Activated CD8-positive, alpha-beta T cell treated with anti-CD3 and anti-CD28 coated beads for 36 hours (primary cell): ENCODE measurements around the gene IKZF3. TPM values are rescaled to one million over a fixed set of nuclear protein-coding genes. Genes with fewer than 3 reads are reported as not detected.
A peak's percentile ranks its signal among the peaks of the same experiment; 100 is the strongest.

Source experiments
- ATAC-seq: fragments of 200-7000 bp; cut with Tn5 transposase; one replicate; pipeline ENCODE4 v1.10.0; 2021; ENCODE audit warnings: mild to moderate bottlenecking, moderate library complexity
- CTCF ChIA-PET: fragments of 350-600 bp; sonication (Branson Sonifier 250); formaldehyde crosslinking; loops from one replicate; lab custom pipeline; 2021; ENCODE audit warnings: antibody characterized with exemption; lab: Charles Lee
- POLR2A ChIA-PET: fragments of 350-600 bp; sonication (Branson Sonifier 250); formaldehyde crosslinking; loops from one replicate; lab custom pipeline; 2021; ENCODE audit warnings: antibody characterized with exemption; lab: Charles Lee
- DNase-seq: peaks from one replicate; pipeline ENCODE4 v3.0.0-alpha.2; 2020
- H3K27ac Mint-ChIP-seq: one replicate; pipeline ENCODE4 v1.8.0; 2021; ENCODE audit warnings: mild to moderate bottlenecking, mixed read lengths
- H3K27me3 Mint-ChIP-seq: one replicate; pipeline ENCODE4 v1.8.0; 2021; ENCODE audit warnings: mixed read lengths
- H3K36me3 Mint-ChIP-seq: one replicate; pipeline ENCODE4 v1.8.0; 2021; ENCODE audit warnings: low read depth, mixed read lengths
- H3K4me1 Mint-ChIP-seq: one replicate; pipeline ENCODE4 v1.8.0; 2021; ENCODE audit warnings: low read depth, mixed read lengths
- H3K4me3 Mint-ChIP-seq: one replicate; pipeline ENCODE4 v1.8.0; 2021; ENCODE audit warnings: mild to moderate bottlenecking, moderate library complexity, mixed read lengths
- H3K9me3 Mint-ChIP-seq: one replicate; pipeline ENCODE4 v1.8.0; 2021; ENCODE audit warnings: mixed read lengths
- CTCF ChIP-seq: fragments of 200-600 bp; IDR thresholded peaks from one replicate; pipeline ENCODE4 v1.8.0; 2022; ENCODE audit warnings: antibody characterized with exemption, mild to moderate bottlenecking
- intact Hi-C: fragments of 100-400 bp; cut with micrococcal nuclease; formaldehyde crosslinking; loops from one replicate; pipeline ENCODE4 v1.10.0; 2022
- total RNA-seq, 2 experiments: library from RNA; stranded (reverse); gene quantifications; one replicate each; pipeline ENCODE4 v1.2.3, GENCODE V29; 2021

IKZF3 gene
- total RNA-seq, 2 experiments from 2014 or later: 52.1 to 52.2 TPM

GRCh38 chr17:39845052-39845846 lies 18.9 kb downstream of the IKZF3 start:
- no peak for TF ChIP-seq CTCF
- peak overlapping the region; percentile 90 for H3K27ac Mint-ChIP-seq
- H3K27me3 Mint-ChIP-seq: no peaks in the 10 kb centered on the region
- ChIA-PET POLR2A (interaction anchor here (1.0 to 1.6 kb wide), 6 partner anchors 11 to 67 kb away, joined by 3 to 5 read pairs (median 4); no protein-coding TSS in a partner anchor), CTCF (interaction anchor here (1.0 to 1.9 kb wide), 4 partner anchors 16 to 297 kb away, joined by 3 to 4 read pairs (median 3); partner anchors contain the start of gene PSMD3)
- intact Hi-C loops: no loop called here
- ATAC-seq (no peak), DNase-seq (no peak)
- peaks cover 39% of the 10 kb centered on the region for H3K36me3 Mint-ChIP-seq
- H3K9me3 Mint-ChIP-seq: no peaks in the 10 kb centered on the region
- no peak overlapping the region for H3K4me3 Mint-ChIP-seq
- H3K4me1 Mint-ChIP-seq: peaks cover 69% of the 10 kb centered on the region

- no peak for TF ChIP-seq CTCF
- no peak for ATAC-seq
- Mint-ChIP-seq H3K9me3 (peaks cover 10% of the 10 kb centered on the region), H3K4me1 (peaks cover 51% of the 10 kb centered on the region), H3K4me3 (no peak overlapping the region), H3K36me3 (peaks cover 61% of the 10 kb centered on the region), H3K27me3 (no peaks in the 10 kb centered on the region), H3K27ac (peak overlapping the region; percentile 55)
- CTCF ChIA-PET: no interaction called here
- intact Hi-C loops: loop anchor here (5.0 kb wide), 1 partner anchor 49 kb away; no protein-coding TSS in a partner anchor
- POLR2A ChIA-PET: interaction anchor here (1.0 to 1.2 kb wide), 2 partner anchors 10 to 19 kb away, joined by 3 to 5 read pairs; no protein-coding TSS in a partner anchor
- DNase-seq: no peak
Measured at GRCh38 chr17:39841134-39841683, 22.9 kb downstream of the IKZF3 start.

GRCh38 chr17:39838784-39839183 lies 25.3 kb downstream of the IKZF3 start:
- H3K27ac Mint-ChIP-seq: no peak overlapping the region
- peaks cover 21% of the 10 kb centered on the region for H3K9me3 Mint-ChIP-seq
- ATAC-seq (no peak), DNase-seq (no peak)
- no peaks in the 10 kb centered on the region for H3K27me3 Mint-ChIP-seq
- H3K36me3 Mint-ChIP-seq: peaks cover 74% of the 10 kb centered on the region
- POLR2A ChIA-PET: interaction anchor here (1.0 to 2.2 kb wide), 4 partner anchors 14 to 31 kb away, joined by 3 to 5 read pairs (median 4); no protein-coding TSS in a partner anchor
- no peak for TF ChIP-seq CTCF
- H3K4me3 Mint-ChIP-seq: no peak overlapping the region
- H3K4me1 Mint-ChIP-seq: peaks cover 47% of the 10 kb centered on the region
- intact Hi-C loops: no loop called here
- CTCF ChIA-PET: no interaction called here

- Mint-ChIP-seq H3K36me3 (peaks cover 76% of the 10 kb centered on the region), H3K4me3 (no peak overlapping the region), H3K27me3 (no peaks in the 10 kb centered on the region), H3K27ac (no peak overlapping the region), H3K9me3 (peaks cover 21% of the 10 kb centered on the region), H3K4me1 (peaks cover 44% of the 10 kb centered on the region)
- intact Hi-C loops: no loop called here
- no peak for TF ChIP-seq CTCF
- CTCF ChIA-PET: interaction anchor here (1.1 kb wide), 1 partner anchor 10 kb away, joined by 3 read pairs; no protein-coding TSS in a partner anchor
- ATAC-seq: no peak
- no peak for DNase-seq
- POLR2A ChIA-PET: interaction anchor here (1.0 to 2.2 kb wide), 3 partner anchors 13 to 30 kb away, joined by 3 to 5 read pairs (median 5); no protein-coding TSS in a partner anchor
Measured at GRCh38 chr17:39838057-39838456, 26.1 kb downstream of the IKZF3 start.
